ENCODE results near the gene WNK1.

The WNK1 gene

GRCh38 chr12:897386-897785 is 145.0 kb downstream of the WNK1 start:
- no peak for DNase-seq (ENCODE audit: extremely low read depth, low read depth)
- TF ChIP-seq, protein P1, sequence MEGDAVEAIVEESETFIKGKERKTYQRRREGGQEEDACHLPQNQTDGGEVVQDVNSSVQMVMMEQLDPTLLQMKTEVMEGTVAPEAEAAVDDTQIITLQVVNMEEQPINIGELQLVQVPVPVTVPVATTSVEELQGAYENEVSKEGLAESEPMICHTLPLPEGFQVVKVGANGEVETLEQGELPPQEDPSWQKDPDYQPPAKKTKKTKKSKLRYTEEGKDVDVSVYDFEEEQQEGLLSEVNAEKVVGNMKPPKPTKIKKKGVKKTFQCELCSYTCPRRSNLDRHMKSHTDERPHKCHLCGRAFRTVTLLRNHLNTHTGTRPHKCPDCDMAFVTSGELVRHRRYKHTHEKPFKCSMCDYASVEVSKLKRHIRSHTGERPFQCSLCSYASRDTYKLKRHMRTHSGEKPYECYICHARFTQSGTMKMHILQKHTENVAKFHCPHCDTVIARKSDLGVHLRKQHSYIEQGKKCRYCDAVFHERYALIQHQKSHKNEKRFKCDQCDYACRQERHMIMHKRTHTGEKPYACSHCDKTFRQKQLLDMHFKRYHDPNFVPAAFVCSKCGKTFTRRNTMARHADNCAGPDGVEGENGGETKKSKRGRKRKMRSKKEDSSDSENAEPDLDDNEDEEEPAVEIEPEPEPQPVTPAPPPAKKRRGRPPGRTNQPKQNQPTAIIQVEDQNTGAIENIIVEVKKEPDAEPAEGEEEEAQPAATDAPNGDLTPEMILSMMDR (IDR thresholded peaks at IDR 0.05; ENCODE audit: low read depth, low read length, missing control alignments): no peak
- no peak overlapping the region for H3K4me3 ChIP-seq (replicated peaks; ENCODE audit: low read depth, low read length)

DNA sequence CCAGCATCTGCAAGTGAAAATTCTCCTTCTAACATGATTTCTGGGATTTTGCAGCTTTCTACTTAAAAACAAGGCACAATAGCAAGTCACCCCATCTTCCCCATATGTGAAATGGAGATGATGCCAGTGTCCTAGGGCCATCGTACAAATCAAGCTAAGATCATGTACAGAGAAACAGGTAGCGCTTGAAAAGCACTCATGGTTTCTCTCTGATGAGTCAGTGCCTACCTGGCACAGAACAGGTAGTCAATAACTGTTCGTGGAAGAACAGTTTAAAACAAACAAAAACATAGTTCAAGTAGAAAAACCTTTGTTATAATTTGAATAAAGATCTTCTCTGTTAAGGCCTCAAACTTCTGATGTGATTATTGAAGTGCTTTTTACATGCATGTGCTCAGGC is 150.2 kb downstream of the WNK1 start:
- DNase-seq (ENCODE audit: extremely low read depth, low read depth): no peak
- no peak overlapping the region for H3K4me3 ChIP-seq (replicated peaks; ENCODE audit: low read depth, low read length)
- TF ChIP-seq, protein P1 (IDR thresholded peaks at IDR 0.05; ENCODE audit: low read depth, low read length, missing control alignments): no peak

- TF ChIP-seq, protein P1 (IDR thresholded peaks at IDR 0.05; ENCODE audit: low read depth, low read length, missing control alignments): no peak
- H3K4me3 ChIP-seq (replicated peaks; ENCODE audit: low read depth, low read length): no peak overlapping the region
- DNase-seq (ENCODE audit: extremely low read depth, low read depth): no peak
Observed at GRCh38 chr12:903055-903454, 150.7 kb downstream of the WNK1 start.

DNA sequence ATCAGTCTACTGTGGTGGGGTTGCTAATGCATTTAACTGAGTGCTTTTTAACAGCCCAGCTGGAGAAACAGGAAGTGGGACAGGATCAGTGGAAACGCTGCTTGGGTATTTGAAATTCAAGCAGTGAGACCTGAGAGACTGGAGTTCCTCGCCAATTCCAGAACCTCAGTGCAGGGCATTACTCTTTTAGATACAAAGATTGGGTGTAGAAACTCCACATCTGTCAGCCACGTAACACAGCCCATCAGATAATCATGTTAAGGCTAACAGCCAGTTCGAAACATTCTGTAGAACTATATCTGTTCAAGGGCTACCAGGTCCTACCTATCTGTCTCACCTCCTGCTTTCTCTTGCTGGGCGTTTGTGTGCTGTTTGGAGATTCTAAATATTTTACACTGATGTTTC is 151.6 kb downstream of the WNK1 start:
- no peak overlapping the region for H3K4me3 ChIP-seq (replicated peaks; ENCODE audit: low read depth, low read length)
- TF ChIP-seq, protein P1 (IDR thresholded peaks at IDR 0.05; ENCODE audit: low read depth, low read length, missing control alignments): no peak

DNA sequence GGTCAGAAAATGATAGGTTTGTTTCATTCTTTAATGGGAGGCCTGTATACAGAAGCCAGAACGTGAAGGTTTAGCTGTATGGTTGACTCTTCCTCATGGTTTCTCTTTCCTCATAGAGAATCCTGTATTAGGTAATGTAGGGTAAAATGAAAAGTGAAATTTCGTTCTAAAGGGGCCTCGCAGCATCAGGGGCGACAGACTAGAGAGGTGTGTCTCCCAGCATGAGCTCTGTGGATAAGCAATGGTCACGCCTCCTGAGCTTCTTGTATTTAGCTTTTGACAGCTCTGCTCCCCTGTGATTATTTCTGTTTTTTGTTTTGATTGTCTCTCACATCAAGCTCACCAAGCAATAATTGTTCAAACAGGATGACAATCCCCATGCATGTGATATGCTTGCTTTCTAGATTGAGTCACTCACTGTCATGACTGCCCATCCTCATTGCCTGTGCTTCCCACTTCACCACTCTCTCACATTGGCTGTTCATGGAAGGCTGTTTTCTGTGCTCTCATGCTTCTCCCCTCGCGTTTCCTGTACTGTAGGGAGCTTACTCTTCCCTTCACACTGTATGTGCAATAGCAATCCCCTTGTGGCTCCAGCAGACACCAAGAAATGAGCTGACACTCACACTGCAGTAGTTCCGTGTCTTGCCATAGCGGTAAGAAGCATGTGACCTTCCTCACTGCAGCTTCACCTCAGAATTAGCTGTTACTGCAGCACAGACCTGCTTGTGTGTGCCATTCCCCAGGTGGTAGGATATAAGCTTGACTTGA is 153.1 kb downstream of the WNK1 start:
- no peak overlapping the region for H3K4me3 ChIP-seq (replicated peaks; ENCODE audit: low read depth, low read length)
- TF ChIP-seq, protein P1 (IDR thresholded peaks at IDR 0.05; ENCODE audit: low read depth, low read length, missing control alignments): no peak
- no peak for DNase-seq (ENCODE audit: extremely low read depth, low read depth)

More for the DNA sequence above, 151.6 kb downstream of the WNK1 start:
- no peak for DNase-seq (ENCODE audit: extremely low read depth, low read depth)

DNA sequence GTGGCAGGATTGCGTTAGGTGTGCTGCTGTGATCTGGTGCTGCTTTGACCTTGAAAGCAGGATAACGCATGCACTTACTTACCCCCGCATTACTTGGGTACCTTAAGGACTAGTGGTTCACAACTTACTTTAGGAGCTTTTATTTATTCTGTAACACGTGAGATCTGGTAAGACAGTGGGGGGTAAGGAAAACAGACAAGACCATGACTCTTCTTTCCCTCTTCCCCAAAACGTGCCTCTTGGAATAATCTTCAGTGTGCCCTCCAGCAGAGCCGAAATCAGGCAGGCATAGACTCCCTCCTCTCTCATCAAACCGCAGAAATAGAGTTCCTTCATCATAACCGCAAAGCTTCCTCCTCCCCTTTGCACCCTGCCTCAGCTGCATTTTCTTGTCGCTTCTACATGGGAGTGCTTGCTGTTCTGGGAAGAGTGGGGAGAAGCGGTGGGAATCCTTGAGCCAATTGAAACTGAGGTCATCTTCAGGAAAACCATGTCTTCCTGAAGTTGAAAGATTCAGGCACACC is 153.7 kb downstream of the WNK1 start:
- no peak for DNase-seq (ENCODE audit: extremely low read depth, low read depth)
- H3K4me3 ChIP-seq (replicated peaks; ENCODE audit: low read depth, low read length): no peak overlapping the region
- TF ChIP-seq, protein P1 (IDR thresholded peaks at IDR 0.05; ENCODE audit: low read depth, low read length, missing control alignments): no peak
